GM12878 (cell line): ENCODE data around the gene SLC6A16.

Source experiments
- CREM ChIP-seq: IDR thresholded peaks from 2 replicates; pipeline ENCODE4 v1.6.1; 2014; ENCODE audit warnings: antibody characterized with exemption, low read depth
- EGR1 ChIP-seq, 2 experiments: IDR thresholded peaks; 1 replicate in 1 of 2; 2 replicates in 1 of 2; pipeline ENCODE4 v1.6.1; 2011 to 2012; ENCODE audit warnings: low read depth in 2 of 2, low read length in 2 of 2, borderline replicate concordance in 1 of 2, mild to moderate bottlenecking in 1 of 2, moderate library complexity in 1 of 2
- EZH2 ChIP-seq: IDR thresholded peaks from 2 replicates; pipeline ENCODE4 v1.6.1; 2012; ENCODE audit warnings: low read depth, mild to moderate bottlenecking, control low read depth, inconsistent platforms, low read length, borderline replicate concordance; ENCODE audit not compliant: control insufficient read depth
- KDM1A ChIP-seq: fragments of 200-600 bp; sonication (generic); IDR thresholded peaks from 2 replicates; pipeline ENCODE4 v1.6.1; 2016; ENCODE audit warnings: borderline replicate concordance
- POLR2A ChIP-seq: IDR thresholded peaks from 2 replicates; pipeline ENCODE4 v1.6.1; 2011; ENCODE audit warnings: low read depth, mild to moderate bottlenecking, low read length
- POLR2AphosphoS5 ChIP-seq: IDR thresholded peaks from 2 replicates; pipeline ENCODE4 v1.6.1; 2011; ENCODE audit warnings: mild to moderate bottlenecking, low read length, inconsistent platforms
- RUNX3 ChIP-seq: IDR thresholded peaks from 2 replicates; pipeline ENCODE4 v1.6.1; 2012; ENCODE audit warnings: low read length, inconsistent platforms
- SIN3A ChIP-seq: IDR thresholded peaks from 2 replicates; pipeline ENCODE4 v1.6.1; 2012; ENCODE audit warnings: low read depth, low read length, improper control_type of control experiment
- TARDBP ChIP-seq: IDR thresholded peaks from 2 replicates; pipeline ENCODE4 v1.6.1; 2016; ENCODE audit warnings: borderline replicate concordance
- ZZZ3 ChIP-seq: IDR thresholded peaks from 2 replicates; pipeline ENCODE4 v1.6.1; 2011; ENCODE audit warnings: low read depth; ENCODE audit not compliant: control insufficient read depth, insufficient read length
- TF ChIP-seq, protein P1 (sequence below): IDR thresholded peaks from 2 replicates; pipeline ENCODE4 v1.6.1; 2012; ENCODE audit warnings: low read depth, low read length, improper control_type of control experiment
- TF ChIP-seq, protein P2 (sequence below), 3 experiments: IDR thresholded peaks in 2 of 3; conservative IDR thresholded peaks in 1 of 3; 2 replicates each; pipeline ENCODE4 v1.5.1; 2011; ENCODE audit warnings: low read depth in 3 of 3, low read length in 3 of 3, mild to moderate bottlenecking in 3 of 3, control low read depth in 2 of 3, moderate library complexity in 2 of 3, inconsistent platforms in 1 of 3, mixed read lengths in 1 of 3; ENCODE audit not compliant: control insufficient read depth in 2 of 3, insufficient read depth in 1 of 3; ENCODE audit errors: extremely low read depth in 1 of 3
- TF ChIP-seq, protein P3 (sequence below): IDR thresholded peaks from 2 replicates; pipeline ENCODE4 v1.6.1; 2011; ENCODE audit warnings: low read depth, low read length, improper control_type of control experiment, borderline replicate concordance
- TF ChIP-seq, protein P4 (sequence below): fragments of 450-650 bp; IDR thresholded peaks from 2 replicates; pipeline ENCODE4 v1.6.1; 2016; ENCODE audit warnings: mild to moderate bottlenecking, moderate library complexity, borderline replicate concordance

DNA sequence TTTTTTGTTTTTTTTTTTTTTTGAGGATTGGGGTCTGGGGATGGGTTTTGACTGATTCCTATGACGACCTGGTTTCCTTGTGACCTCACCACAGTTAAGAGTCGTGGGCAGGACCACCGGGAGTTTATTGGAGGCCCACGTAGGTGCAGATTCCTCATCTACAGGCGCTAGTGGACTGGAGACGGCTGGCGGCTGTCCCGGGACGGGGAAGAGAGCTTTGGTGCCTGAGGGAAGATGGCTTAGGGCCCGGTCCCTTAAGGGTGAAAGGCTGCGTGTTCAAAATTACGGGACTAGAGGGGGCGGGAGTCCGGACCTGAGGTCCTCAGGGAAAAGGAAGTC lies 37.9 kb upstream of the SLC6A16 start:
- no peak for TF ChIP-seq POLR2AphosphoS5
- TF ChIP-seq, protein P1, sequence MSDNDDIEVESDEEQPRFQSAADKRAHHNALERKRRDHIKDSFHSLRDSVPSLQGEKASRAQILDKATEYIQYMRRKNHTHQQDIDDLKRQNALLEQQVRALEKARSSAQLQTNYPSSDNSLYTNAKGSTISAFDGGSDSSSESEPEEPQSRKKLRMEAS = no peak
- no peak for TF ChIP-seq TARDBP
- TF ChIP-seq SIN3A = no peak
- TF ChIP-seq, protein P2, sequence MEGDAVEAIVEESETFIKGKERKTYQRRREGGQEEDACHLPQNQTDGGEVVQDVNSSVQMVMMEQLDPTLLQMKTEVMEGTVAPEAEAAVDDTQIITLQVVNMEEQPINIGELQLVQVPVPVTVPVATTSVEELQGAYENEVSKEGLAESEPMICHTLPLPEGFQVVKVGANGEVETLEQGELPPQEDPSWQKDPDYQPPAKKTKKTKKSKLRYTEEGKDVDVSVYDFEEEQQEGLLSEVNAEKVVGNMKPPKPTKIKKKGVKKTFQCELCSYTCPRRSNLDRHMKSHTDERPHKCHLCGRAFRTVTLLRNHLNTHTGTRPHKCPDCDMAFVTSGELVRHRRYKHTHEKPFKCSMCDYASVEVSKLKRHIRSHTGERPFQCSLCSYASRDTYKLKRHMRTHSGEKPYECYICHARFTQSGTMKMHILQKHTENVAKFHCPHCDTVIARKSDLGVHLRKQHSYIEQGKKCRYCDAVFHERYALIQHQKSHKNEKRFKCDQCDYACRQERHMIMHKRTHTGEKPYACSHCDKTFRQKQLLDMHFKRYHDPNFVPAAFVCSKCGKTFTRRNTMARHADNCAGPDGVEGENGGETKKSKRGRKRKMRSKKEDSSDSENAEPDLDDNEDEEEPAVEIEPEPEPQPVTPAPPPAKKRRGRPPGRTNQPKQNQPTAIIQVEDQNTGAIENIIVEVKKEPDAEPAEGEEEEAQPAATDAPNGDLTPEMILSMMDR (IDR thresholded peaks at IDR 0.05 in 2 of 3, conservative IDR thresholded peaks at IDR 0.05 in 1 of 3; ENCODE audit: control insufficient read depth in 2 of 3, extremely low read depth in 1 of 3, insufficient read depth in 1 of 3, low read depth in 3 of 3, low read length in 3 of 3) = no peak
- TF ChIP-seq, protein P3, sequence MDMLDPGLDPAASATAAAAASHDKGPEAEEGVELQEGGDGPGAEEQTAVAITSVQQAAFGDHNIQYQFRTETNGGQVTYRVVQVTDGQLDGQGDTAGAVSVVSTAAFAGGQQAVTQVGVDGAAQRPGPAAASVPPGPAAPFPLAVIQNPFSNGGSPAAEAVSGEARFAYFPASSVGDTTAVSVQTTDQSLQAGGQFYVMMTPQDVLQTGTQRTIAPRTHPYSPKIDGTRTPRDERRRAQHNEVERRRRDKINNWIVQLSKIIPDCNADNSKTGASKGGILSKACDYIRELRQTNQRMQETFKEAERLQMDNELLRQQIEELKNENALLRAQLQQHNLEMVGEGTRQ = no peak
- TF ChIP-seq, protein P4, sequence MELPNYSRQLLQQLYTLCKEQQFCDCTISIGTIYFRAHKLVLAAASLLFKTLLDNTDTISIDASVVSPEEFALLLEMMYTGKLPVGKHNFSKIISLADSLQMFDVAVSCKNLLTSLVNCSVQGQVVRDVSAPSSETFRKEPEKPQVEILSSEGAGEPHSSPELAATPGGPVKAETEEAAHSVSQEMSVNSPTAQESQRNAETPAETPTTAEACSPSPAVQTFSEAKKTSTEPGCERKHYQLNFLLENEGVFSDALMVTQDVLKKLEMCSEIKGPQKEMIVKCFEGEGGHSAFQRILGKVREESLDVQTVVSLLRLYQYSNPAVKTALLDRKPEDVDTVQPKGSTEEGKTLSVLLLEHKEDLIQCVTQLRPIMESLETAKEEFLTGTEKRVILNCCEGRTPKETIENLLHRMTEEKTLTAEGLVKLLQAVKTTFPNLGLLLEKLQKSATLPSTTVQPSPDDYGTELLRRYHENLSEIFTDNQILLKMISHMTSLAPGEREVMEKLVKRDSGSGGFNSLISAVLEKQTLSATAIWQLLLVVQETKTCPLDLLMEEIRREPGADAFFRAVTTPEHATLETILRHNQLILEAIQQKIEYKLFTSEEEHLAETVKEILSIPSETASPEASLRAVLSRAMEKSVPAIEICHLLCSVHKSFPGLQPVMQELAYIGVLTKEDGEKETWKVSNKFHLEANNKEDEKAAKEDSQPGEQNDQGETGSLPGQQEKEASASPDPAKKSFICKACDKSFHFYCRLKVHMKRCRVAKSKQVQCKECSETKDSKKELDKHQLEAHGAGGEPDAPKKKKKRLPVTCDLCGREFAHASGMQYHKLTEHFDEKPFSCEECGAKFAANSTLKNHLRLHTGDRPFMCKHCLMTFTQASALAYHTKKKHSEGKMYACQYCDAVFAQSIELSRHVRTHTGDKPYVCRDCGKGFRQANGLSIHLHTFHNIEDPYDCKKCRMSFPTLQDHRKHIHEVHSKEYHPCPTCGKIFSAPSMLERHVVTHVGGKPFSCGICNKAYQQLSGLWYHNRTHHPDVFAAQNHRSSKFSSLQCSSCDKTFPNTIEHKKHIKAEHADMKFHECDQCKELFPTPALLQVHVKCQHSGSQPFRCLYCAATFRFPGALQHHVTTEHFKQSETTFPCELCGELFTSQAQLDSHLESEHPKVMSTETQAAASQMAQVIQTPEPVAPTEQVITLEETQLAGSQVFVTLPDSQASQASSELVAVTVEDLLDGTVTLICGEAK = no peak
- TF ChIP-seq CREM = no peak
- TF ChIP-seq POLR2A = no peak
- TF ChIP-seq RUNX3 = no peak
- TF ChIP-seq EGR1 (IDR thresholded peaks at IDR 0.05; ENCODE audit: borderline replicate concordance in 1 of 2, low read depth in 2 of 2, low read length in 2 of 2) = no peak
- TF ChIP-seq KDM1A = no peak
- TF ChIP-seq EZH2 = no peak
- no peak for TF ChIP-seq ZZZ3
